ENCODE results near the gene FOLR2.
A peak's percentile ranks its signal among the peaks of the same experiment; 100 is the strongest.

The FOLR2 gene

GRCh38 chr11:72222907-72223614 lies 6.5 kb downstream of the FOLR2 start:
- TF ChIP-seq FOXM1 (IDR thresholded peaks at IDR 0.05; ENCODE audit: borderline replicate concordance, low read depth) = no peak
- no peak; the same call in none of the 2 replicates for TF ChIP-seq TAF1 (IDR thresholded peaks at IDR 0.05; ENCODE audit: low read depth)
- TF ChIP-seq TEAD4 (IDR thresholded peaks at IDR 0.05) = no peak
- TF ChIP-seq EGR1 (IDR thresholded peaks at IDR 0.05) = peak; percentile 60
- no peak for TF ChIP-seq EP300 (IDR thresholded peaks at IDR 0.05; ENCODE audit: borderline replicate concordance)
- 0 out of 2 replicates have a peak, but pooled peaks have one; percentile 28 for TF ChIP-seq NFIC (IDR thresholded peaks at IDR 0.05)
- TF ChIP-seq, protein P1, sequence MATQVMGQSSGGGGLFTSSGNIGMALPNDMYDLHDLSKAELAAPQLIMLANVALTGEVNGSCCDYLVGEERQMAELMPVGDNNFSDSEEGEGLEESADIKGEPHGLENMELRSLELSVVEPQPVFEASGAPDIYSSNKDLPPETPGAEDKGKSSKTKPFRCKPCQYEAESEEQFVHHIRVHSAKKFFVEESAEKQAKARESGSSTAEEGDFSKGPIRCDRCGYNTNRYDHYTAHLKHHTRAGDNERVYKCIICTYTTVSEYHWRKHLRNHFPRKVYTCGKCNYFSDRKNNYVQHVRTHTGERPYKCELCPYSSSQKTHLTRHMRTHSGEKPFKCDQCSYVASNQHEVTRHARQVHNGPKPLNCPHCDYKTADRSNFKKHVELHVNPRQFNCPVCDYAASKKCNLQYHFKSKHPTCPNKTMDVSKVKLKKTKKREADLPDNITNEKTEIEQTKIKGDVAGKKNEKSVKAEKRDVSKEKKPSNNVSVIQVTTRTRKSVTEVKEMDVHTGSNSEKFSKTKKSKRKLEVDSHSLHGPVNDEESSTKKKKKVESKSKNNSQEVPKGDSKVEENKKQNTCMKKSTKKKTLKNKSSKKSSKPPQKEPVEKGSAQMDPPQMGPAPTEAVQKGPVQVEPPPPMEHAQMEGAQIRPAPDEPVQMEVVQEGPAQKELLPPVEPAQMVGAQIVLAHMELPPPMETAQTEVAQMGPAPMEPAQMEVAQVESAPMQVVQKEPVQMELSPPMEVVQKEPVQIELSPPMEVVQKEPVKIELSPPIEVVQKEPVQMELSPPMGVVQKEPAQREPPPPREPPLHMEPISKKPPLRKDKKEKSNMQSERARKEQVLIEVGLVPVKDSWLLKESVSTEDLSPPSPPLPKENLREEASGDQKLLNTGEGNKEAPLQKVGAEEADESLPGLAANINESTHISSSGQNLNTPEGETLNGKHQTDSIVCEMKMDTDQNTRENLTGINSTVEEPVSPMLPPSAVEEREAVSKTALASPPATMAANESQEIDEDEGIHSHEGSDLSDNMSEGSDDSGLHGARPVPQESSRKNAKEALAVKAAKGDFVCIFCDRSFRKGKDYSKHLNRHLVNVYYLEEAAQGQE (IDR thresholded peaks at IDR 0.05; ENCODE audit: low read depth) = no peak
- TF ChIP-seq RAD21 (IDR thresholded peaks at IDR 0.05; ENCODE audit: low read depth) = no peak; the same call in 1 of the 2 replicates
- TF ChIP-seq, protein P2, sequence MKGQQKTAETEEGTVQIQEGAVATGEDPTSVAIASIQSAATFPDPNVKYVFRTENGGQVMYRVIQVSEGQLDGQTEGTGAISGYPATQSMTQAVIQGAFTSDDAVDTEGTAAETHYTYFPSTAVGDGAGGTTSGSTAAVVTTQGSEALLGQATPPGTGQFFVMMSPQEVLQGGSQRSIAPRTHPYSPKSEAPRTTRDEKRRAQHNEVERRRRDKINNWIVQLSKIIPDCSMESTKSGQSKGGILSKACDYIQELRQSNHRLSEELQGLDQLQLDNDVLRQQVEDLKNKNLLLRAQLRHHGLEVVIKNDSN (IDR thresholded peaks at IDR 0.05) = no peak
- TF ChIP-seq CEBPB (IDR thresholded peaks at IDR 0.05) = no peak
- peak; percentile 58; the same call in 1 of the 2 replicates for TF ChIP-seq TCF12 (IDR thresholded peaks at IDR 0.05; ENCODE audit: low read depth)
- peak; percentile 98 for TF ChIP-seq ZBTB7A (IDR thresholded peaks at IDR 0.05; ENCODE audit: low read depth)
- TF ChIP-seq CREB1 (IDR thresholded peaks at IDR 0.05; ENCODE audit: low read depth) = no peak
- TF ChIP-seq, protein P3, sequence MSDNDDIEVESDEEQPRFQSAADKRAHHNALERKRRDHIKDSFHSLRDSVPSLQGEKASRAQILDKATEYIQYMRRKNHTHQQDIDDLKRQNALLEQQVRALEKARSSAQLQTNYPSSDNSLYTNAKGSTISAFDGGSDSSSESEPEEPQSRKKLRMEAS (IDR thresholded peaks at IDR 0.05) = peak; percentile 84
- 0 out of 2 replicates have a peak, but pooled peaks have one; percentile 0 for TF ChIP-seq YY1 (IDR thresholded peaks at IDR 0.05; ENCODE audit: low read depth)

DNA sequence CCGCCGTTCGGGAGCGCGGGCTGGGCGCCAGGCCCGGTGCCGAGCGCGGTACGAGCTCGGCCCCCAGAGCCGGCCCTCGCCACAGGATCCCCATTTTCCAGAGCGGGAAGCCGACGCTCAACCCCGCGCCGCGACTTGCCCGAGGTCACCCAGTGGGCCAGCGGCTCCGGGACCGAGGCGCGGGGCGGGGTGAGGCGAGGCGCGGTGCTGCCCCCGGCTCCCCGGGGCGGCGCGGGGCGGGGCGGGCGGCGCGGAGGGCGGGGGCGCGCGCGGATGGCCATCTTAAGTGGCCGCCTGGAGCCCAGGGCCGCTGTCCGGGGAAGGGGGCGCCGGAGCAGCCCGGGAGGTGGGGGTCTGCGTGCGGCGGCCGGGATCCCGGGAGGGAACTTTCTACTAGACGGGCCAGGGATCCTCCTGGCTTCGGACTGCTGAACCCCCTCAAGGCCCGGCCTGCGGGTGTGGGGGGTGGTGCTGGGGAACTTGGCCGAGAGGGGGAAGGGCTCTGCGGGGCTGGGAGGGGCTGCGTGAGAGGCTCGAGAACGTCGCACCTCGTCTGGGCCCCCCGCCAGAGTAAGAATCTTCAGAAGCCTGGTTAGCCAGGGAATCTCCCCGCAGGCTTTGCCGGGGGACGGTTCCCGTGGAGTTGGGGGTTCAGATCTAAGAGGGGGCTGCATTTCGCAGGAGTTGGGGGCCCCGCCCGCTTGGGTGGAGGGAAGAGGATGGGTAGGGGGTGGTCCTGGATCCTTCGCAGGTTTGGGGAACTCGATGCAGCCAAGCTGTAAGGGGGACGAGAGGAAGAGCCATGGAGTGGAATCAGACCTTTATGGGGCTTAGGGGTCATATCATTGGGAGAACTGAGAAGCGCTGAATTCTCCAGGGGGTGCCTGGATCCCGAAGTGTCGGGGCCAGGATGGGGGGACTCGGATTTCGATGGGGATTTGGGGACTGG lies 7.3 kb downstream of the FOLR2 start:
- TF ChIP-seq NFIC (IDR thresholded peaks at IDR 0.05) (no peak), YY1 (IDR thresholded peaks at IDR 0.05; ENCODE audit: low read depth) (peak; percentile 54), ZBTB7A (IDR thresholded peaks at IDR 0.05; ENCODE audit: low read depth) (peak; percentile 12; the same call in 1 of the 2 replicates)

- TF ChIP-seq ZBTB7A (IDR thresholded peaks at IDR 0.05; ENCODE audit: low read depth) (peak; percentile 62; the same call in 1 of the 2 replicates), TCF12 (IDR thresholded peaks at IDR 0.05; ENCODE audit: low read depth) (no peak), TAF1 (IDR thresholded peaks at IDR 0.05; ENCODE audit: low read depth) (0 out of 2 replicates have a peak, but pooled peaks have one; percentile 9), RAD21 (IDR thresholded peaks at IDR 0.05; ENCODE audit: low read depth) (no peak)
Observed at GRCh38 chr11:72224564-72225410, 8.2 kb downstream of the FOLR2 start, which contains the start of gene INPPL1. INPPL1 (plus strand) TSS chr11:72224767; CDS start chr11:72224985, 218 bp downstream.

DNA sequence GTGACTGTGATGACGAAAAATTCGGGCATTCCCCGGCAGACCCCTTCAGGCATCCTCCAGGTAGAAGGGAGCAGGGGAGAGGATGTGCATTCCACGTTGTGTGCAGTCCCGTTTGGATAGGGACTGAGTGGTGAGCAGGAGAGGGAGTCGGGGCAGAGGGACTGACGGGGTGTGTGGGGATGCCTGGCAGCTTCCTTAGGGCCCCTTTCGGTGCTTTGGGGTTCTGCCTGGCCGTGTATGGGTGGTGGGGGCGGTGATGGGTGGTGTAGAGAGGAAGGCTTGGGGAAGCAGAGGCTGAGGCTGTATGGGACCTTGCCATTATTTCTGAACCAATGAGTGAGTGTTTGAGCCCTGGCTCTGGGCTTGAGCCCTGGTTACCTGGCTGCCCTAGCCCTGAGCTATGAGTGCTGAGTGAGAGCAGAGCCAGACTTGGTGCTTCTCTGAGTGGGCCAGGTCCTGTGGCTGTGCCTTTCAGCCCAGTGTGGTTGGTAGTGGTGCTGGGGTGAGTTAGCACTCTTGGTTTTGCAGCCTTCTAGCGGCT lies 8.9 kb downstream of the FOLR2 start:
- TF ChIP-seq, protein P3 (IDR thresholded peaks at IDR 0.05) = no peak
- no peak for TF ChIP-seq YY1 (IDR thresholded peaks at IDR 0.05; ENCODE audit: low read depth)
- TF ChIP-seq TAF1 (IDR thresholded peaks at IDR 0.05; ENCODE audit: low read depth) = 0 out of 2 replicates have a peak, but pooled peaks have one; percentile 4

- TF ChIP-seq, protein P2 (IDR thresholded peaks at IDR 0.05) = no peak
- TF ChIP-seq YY1 (IDR thresholded peaks at IDR 0.05; ENCODE audit: low read depth) (no peak), ZBTB7A (IDR thresholded peaks at IDR 0.05; ENCODE audit: low read depth) (no peak), EGR1 (IDR thresholded peaks at IDR 0.05) (no peak), TEAD4 (IDR thresholded peaks at IDR 0.05) (no peak), CEBPB (IDR thresholded peaks at IDR 0.05) (no peak)
- TF ChIP-seq, protein P3 (IDR thresholded peaks at IDR 0.05) = no peak
Observed at GRCh38 chr11:72226701-72227100, 10.1 kb downstream of the FOLR2 start.

Measured in Ishikawa (cell line).